NCI-H1417 treated with DMSO at 0.1 percent for 48 hours (cell line): Measurements from ENCODE around the gene DNAJB1.

Experiments used
- DNase-seq: peaks from one replicate; lab custom pipeline; 2025; lab: John Stamatoyannopoulos, UW

DNAJB1 gene

DNA sequence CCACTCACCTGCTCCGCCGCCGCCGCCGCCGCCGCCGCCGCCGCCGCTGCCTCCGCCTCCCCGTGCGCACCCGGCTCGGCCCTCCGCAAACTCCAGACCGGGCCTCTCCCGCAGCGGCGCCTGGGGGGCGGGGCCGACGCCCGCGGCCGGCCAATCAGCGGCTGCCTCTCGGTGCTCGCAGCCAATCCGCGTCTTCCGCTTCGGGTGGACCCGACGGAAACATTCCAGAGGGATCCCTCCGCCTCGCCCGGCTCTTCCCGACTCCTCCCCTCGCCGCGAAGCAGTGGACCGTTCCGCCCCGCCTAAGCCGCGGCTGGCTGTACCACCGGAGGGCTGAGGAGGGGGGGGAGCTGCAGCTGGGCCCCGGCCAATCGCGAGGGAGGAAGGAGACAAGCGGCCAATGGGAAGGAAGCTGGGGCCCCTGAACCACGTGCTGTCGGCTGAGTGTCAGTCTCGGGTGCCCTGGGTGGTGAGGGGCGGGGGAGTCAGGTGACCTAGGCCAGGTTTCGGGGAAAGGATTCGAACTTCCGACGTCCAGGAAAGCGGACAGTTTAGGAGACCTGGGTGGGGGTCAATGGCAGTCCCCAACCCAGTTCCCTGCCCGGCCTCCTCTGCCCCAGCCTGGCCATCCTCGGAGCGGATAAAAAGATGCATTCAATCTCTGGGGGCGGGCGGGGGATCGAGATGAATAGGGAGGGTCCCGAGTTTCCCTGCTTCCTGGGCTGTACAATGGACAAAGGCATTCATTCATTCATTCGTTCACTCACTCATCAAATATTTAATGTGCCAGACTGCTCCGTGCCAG is 22.0 kb downstream of the DNAJB1 start, which contains the start of gene GIPC1:
TSS of gene GIPC1 (minus strand) at position 99 of the 805 bp plus-strand sequence. CDS start 13,151 bp downstream, outside the sequence.
- DNase-seq = peak; percentile 97

DNA sequence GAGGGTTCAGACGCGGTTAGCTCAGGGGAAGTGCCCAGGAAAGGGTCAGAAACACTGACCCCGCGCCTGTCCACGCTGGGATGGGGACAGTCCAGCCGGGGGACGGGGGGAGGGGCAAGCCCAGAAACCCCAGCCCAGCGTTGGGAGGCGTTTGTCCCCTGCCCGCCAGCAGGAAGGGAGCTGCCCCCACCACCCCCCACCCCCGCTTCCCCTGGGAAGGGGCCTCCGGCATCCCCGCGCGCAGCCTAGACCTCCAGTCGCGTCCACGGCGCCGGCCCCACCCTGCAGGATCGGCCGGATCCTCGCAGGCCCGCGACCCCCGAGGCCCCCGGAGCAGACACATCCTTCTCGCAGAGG is 22.5 kb downstream of the DNAJB1 start:
- no peak for DNase-seq

DNA sequence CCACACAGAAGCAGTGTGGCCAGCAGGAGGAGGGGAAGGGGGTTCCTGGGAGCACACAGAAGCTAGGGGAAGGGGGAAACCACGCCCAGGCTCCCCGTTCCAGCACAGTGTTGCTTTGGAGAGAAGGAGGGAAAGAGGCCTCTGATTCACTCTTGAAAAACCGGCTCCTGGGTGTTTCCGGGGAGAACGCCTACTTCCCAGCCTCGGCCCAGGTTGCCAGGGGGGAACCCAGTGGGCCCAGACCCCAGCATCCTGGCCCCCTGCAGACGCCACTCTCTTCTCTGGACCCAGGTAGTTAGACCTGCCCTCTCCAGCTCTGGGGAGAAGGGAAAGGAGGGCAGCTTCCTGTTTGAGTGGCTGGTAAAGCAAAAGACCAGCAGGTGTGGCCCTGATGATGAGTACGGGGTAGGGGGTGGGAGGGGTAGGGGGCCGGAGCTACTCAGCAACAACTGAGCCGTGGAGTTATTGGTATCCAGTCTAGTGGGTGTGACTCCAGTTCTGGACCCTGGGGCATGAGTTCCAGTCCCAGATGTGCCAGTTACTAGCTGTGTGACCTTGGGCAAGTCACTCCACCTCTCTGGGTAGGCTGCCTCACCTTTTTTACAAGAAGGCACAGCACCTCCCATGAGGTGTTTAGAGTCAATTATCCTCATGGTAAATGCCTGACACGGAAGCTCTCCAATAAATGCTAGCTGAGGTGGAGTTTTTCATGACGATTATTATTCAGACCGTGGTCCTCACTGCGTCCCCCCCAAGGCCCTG is 23.1 kb downstream of the DNAJB1 start:
- no peak for DNase-seq

DNA sequence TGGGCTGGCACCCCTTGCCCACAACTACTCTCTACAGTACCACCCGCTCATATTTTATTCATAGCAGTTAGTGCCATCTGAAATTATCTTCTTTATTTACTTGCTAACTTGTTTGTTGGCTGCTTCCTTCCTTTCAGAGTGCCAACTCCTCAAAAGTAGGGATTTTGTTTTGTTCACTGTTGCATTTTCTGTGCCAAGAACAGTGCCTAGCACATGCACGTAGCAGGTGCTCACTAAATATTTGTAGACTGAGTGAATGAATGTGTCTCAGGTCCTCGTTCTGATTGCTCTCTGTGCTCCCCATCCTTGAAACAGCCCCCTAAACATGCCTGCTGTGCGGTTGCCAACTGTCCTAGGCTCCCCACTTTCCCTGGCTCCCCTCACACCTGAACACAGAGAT is 23.8 kb downstream of the DNAJB1 start:
- no peak for DNase-seq

DNA sequence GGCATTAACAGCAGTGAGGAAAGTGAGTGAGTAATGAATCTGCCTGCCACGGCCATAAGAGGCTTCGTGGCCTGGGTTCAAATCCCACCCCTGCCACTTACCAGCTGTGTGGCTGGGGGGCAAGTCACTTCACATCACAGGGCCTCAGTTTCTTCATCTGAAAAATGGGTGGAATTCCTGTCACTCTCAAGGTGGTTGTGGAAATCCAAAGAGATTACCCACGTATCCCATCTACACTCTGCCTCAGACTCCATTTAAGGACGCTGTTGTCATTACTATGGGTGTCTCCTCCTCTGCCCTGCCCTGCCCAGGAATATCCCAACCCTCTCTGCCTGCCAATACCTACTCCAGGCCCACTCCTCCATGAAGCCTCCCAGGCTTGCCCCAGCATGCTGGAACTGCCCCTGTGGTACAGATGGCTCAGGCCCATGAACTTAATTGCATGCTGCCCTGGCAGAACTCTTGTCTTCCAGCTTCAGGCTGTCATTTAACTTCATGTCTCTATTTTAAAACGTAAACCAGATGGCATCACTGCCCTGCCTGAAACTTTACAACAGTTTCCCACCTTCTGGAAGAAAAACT is 25.4 kb downstream of the DNAJB1 start:
- no peak for DNase-seq

DNA sequence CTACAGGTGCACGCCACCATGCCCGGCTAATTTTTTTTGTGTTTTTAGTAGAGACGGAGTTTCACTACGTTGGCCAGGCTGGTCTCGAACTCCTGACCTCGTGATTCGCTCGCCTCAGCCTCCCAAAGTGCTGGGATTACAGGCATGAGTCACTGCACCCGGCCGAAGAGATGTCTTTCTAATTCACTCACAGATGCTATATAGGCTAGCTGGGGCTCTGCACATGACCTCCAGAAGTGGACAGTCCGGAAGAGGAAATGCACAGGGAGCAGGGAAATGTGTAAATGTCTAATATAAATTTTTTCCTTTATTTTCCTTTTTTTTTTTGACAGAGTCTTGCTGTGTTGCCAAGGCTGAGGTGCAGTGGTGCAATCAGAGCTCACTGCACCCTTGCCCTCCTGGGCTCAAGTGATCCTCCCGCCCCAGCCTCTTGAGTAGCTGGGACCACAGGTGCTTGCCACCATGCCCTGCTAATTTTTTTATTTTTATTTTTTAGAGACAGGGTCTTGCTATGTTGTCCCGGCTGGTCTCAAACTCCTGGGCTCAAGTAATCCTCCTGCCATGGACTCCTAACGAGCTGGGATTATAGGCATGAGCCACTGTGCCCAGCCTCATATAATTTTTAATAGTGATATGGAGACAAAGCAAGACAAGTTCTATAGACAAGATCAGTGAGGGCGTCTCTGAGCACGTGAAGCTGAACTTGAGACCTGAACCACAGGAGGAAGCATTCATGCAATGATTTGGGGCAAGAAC is 30.6 kb downstream of the DNAJB1 start:
- no peak for DNase-seq

DNA sequence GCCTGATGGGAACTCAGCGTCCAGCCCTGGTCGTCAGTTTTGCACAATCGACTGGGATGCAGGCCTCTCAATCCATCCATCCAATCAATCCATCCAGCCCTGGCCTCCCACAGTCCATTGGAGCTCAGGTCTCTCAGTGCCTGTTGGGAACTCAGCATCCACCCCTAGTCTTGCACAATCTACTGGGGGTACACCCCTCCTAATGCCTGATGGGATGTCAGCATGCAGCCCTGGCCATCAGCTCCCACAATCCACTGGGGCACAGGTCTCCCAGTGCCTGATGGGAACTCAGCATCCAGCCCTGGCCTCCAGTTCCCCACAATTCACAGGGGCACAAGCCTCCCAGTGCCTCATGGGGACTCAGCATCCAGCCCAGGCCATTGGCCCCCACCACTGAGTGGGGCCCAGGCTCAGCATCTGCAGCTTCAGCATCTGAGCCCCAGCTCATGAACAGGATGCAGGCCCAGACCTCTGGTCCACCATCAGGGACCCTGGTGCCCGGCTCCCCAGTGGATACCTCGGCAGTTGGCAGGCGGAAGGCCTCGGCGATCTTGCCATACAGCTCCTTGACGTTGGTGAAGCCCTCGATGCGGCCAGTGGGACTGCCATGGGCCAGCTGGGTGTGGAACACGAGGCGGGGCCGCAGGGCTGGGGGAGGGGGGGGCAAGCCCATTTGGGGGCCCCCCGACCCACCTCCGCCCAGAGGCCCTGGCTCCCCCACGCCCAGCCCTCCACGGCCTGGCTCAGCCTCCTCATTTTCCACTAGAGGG is 35.8 kb downstream of the DNAJB1 start:
- DNase-seq = no peak

DNA sequence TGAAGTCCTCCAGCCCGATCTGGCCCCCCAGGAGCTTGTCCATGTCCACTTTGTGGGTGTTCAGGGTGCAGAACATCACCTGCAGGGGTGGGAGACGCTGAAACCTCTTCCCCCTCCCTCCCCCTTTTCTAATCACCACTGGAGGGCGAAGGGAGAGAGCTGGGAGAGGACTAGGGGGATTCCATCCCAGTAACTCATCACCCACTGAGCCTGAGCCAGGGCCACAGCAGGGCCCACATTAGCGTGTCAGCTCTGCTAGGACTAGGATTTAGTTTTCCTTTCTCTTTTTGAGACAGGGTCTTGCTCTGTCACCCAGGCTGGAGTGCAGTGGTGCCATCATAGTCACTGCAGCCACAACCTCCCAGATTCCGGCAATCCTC is 37.5 kb downstream of the DNAJB1 start:
- no peak for DNase-seq

DNA sequence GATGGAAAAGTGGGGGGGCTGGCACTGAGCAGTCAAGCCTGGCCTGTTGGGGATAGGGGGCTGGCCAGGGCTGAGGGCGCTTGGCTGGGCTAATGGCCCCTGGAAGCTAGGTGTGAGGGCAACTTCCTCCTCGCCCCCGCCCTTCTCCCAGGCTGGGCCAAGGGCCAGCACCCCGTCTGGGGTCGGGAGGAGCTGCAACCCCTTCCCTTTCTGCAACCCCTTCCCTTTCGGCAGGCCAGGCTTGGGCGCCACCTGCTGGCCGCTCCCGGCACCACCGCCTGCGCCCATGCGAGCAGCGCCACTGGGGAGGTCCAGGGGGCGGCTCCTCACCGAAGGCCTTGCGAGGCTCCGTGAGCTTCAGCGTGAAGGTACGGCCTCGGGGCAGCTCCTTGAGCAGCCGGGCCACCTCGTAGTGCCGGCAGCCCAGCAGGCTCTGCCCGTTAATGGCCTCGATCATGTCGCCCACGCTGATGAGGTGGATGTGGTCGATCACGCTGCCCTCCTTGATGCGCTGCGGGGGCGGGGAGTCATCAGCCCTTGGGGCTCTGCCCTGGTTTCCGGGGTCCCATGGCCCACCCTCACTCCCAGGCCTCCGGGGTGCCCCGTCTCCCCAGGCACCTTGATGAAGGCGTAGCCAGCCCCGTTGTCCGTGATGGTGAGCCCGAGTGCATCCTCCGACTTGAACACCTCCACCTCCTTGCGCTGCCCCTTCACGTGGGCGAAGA is 38.1 kb downstream of the DNAJB1 start:
- no peak for DNase-seq

DNA sequence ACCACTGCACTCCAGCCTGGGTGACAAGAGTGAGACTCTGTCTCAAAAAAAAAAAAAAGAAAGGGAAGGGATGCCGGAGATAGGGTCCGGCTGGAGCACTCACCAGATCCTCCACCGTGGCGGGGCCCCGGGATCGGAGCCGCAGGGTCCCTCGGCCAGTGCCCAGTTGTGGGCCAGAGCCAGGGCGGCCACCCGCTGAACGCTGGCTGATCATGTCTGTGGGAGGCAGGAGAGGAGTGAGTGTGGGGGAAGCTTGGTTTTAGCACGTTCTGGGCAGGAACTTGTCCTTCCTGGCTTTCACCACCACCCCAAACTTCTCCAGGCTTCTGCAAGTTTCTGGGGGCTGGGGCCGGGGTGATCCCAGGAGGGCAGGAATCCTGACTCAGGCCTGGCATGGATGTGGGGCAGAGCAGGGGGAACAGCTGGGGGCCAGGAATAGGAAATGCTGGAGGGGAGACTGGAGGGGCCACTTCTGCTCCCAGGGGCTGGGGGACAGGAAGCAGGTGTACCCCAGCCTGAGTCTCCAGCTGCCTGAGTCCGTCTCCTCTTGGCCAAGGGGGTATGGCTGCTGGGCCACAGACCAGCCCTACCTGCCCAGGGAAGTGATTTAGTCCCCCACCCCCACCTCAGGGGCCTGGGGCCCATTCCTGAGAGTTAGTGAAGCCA is 38.8 kb downstream of the DNAJB1 start:
- no peak for DNase-seq

DNA sequence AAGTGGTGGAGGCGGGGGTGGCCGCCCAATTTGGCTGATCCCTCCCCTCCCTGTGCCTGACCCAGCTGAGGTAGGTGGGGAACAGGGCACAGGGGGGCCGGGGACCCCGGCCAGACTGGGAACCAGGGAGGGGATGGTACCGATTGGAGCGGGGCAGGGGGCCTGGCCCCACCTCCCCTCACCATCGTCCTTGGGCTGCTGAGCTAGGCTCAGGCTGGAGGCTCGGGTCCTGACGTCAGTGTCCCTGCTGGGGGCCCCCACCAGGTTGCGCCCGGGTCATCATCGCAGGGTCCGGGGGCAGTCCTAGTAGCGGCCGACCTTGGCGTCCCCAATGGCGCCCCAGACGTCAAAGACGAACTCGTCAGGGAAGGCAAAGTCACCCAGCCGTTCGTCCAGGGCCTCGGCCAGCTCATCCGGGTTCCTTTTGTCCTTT is 40.1 kb downstream of the DNAJB1 start:
- DNase-seq = no peak

DNA sequence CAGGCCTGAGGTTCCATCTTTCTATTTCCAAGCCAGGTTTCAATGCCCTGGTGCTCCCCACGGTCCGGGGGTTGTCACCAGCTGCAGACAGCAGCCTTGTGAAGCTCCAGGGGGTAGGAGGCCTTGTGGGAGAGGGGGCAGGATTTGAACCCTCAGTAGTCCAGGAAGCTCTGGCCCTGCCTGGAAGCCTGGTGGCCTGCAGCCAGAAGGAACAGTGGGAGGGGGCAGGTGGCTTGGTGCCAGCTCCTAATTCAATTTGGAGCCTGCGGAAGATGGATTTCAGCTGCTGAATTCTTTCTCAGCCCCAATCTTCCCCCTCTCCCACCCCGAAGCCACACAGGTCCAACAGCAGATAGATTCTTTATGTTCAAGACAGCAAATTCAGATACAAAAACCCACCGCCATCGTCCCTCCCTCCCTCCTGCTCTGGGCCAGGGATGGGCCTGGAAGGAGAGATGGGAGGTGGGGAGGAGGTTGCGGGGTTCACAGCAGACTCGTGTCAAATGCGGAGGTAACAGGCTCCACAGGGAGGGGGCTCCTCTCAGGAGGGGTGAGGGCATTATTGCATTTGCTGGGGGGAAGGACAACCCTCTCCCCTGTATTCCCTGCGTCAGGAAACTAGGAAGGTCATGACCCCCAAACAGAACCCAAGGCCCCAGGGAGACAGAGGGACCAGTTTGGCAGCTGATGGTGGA is 40.6 kb downstream of the DNAJB1 start:
- no peak for DNase-seq

DNA sequence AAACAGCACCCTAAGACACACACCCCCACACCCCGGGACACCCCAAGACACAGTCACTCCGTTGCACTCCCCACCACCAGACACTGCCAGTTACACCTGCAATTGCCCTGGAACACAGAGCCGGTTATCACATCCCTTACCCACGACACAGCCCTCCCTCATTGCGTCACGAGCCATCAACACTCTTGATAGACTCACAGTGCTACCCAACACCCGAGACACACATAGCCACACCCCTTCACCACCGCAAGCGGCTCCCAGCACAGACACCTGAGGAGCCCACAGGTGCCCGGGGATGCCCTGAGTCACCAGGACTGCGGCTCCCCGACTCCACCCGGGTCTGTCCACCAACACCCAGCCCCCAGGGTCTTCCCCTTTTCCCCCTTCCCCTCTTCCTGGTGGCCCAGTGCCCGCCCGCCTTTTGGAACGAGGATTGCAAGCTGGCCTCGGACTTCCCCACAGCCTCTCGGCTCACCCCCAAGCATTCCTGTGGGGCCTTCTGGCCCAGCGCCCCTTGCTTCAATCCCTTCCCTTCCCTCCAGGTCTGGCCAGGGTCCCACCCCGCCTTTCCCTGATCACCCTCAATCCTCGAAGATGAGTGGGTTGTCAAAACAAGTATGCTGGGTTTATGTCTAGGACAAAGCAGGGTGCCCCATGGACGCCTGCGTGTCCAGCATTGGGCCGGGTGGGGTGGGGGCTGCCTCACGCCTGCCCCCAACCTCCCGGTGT is 41.4 kb downstream of the DNAJB1 start:
- DNase-seq = no peak

DNA sequence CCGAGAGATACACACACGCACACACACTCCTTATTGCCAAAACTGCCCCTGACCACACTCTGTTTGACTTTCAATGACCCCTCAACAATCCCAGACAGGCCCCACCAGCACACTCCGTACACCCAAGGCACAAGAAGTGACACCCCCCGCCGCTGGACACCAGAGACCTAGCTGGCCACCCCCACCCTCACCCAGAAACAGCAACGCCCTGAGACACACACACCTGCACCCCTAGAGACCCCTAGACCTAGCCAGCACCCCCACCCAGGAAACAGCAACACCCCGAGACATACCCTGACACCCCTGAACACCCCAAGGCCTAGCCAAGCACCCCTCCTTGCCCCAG is 41.9 kb downstream of the DNAJB1 start:
- no peak for DNase-seq

DNA sequence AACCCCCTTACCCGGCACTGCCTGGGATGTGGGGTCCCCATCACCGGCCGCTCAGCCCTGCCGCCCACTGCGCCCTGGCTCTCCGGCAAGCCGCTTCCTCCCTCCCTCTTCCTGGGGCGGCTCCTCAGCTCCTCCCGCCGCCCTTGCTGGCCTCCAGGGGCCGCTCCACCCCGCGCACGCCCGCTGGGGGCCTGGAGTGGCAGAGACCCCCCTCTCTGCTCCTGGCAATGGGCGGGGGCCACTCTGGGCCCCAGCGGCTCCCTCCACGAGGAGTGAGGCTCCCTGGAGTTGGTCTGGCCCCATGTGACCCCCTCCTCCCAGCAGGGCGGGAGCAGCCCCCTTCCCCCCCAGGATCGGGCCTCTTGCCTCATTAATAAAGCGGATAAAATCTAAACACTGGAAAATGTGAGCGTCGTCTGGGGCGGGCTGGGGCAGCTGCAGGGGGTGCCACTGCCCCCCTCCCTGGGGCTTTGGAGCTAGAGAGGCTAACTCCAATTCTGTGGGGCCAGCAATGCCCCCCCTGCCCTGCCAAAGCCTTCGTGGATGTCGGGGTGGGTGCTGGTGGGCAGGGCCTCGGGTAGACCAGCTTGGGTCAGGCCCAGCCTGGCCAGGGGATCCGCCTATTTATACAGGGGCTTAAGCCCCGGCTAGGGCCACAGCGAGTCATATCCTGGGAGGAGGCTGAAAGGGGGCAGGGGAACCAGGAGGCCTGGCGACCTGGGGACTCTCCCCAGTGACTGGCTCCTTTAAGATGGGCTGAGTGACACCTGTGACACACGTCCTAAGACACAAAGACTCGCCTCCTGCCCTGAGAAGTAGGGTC is 42.7 kb downstream of the DNAJB1 start, which contains the start of gene PTGER1:
TSS of gene PTGER1 (minus strand) at position 104 of the 823 bp plus-strand sequence. CDS start 1,034 bp downstream, outside the sequence.
- no peak for DNase-seq

DNA sequence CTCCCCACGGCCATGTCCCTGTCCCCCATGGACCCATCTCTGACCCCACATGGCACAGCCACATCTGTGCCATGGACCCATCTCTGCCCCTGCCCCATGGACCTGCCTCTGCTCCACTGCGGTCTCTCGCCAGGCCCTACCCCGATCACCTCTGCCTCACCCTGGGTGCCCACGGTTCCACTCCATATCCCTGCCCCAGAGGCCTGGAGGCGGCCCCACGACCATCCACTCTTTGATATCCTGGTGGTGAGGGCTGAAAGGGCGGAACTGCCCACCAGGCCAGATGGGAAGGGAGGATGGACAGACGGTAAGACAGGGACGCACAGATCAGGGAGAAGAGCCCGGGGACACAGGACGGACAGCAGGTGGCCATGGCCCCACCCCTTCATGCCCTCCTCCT is 43.4 kb downstream of the DNAJB1 start:
- no peak for DNase-seq

DNA sequence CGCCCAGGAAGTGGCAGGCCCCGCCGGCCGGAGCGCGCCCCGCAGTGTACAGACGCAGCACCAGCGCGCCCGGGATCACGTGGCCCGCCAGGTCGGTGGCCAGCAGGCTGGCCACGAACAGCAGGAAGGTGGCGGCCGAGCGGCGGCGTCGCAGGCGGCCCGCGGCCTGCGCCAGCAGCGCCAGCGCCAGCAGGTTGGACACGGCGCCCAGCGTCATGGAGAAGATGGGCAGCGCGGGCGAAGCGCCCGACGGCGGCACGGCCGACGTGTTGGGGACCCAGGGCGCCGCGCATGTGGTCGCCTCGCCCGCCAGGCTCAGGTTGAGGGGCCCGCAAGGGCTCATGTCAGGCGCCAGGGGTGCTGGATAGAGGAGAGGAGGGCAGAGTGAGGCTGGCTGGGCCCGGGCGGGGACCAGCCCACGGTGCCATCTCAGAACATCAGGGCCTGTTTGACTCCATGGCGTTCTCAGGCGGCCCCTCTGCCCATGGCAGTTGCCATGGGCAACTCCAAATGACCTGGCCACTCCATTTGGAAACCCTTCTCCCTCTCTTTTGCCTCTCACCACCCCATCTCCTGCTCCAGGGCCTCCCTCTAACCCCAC is 44.1 kb downstream of the DNAJB1 start:
- DNase-seq = no peak
